ENCODE data around the gene IGF1R. TPM values are rescaled to one million over a fixed set of nuclear protein-coding genes. Genes with fewer than 3 reads are reported as not detected.
A peak's percentile ranks its signal among the peaks of the same experiment; 100 is the strongest.

Gene IGF1R
- total RNA-seq, 6 donors from 2014 or later, result 31.0 to 142 (median 63.8) TPM

- no peaks in the 10 kb centered on the region for H3K9me3 ChIP-seq
- H3K36me3 ChIP-seq, result no peaks in the 10 kb centered on the region
- no peak for ATAC-seq (ENCODE audit: low FRiP score in 2 of 2)
- H3K4me3 ChIP-seq, result no peak overlapping the region
- no peak for DNase-seq
- H3K27me3 ChIP-seq, result no peaks in the 10 kb centered on the region
- TF ChIP-seq POLR2AphosphoS5 (IDR thresholded peaks at IDR 0.05), result no peak
- no peak for TF ChIP-seq EP300 (IDR thresholded peaks at IDR 0.05)
- no peak for TF ChIP-seq POLR2A (IDR thresholded peaks at IDR 0.05)
- no peak for TF ChIP-seq CTCF (IDR thresholded peaks at IDR 0.05)
- peaks cover 35 to 58% (median 46%) of the 10 kb centered on the region in 4 donors for H3K4me1 ChIP-seq
- WGBS, 2 donors, result 82 to 86% methylated on average over 10 of the region's 10 CpGs
- H3K27ac ChIP-seq, result no peak overlapping the region
Observed at GRCh38 chr15:98795980-98796379, 147.6 kb downstream of the IGF1R start.

DNA sequence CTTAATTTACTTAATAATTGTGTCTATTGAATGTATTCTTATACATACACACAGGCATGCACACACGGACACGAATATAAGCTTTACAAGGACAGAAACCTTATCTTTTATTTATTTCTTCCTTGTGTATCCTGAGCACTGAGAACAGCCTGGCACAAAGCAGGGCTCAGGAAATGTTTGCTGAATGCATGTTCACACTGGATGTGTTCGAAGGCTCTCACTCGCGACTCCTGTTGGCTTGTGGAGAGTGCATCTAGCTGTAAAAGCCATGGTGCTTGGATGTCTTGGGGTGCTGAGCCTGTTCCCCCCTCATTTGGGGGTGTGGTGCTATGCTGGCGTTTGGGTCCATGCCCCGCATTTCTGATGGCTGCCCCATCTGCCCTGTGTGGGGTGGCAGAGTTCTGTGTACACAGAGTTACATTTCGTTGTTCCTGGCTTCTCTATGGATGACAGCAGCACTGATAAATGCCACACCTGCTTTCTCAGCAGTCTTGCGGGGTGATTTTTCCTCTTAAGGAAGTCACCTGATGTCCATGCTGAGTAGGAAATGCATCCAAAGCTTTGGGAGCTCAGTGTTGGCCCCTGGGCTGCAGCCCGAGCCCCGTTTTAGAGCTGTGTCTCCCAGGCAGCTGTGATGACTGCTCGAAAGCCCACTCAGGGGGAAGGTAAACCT is 148.5 kb downstream of the IGF1R start:
- Histone ChIP-seq H3K36me3 (no peaks in the 10 kb centered on the region), H3K9me3 (no peaks in the 10 kb centered on the region), H3K27me3 (no peaks in the 10 kb centered on the region), H3K4me3 (no peak overlapping the region), H3K4me1 (peaks cover 41 to 66% (median 52%) of the 10 kb centered on the region in 4 donors), H3K27ac (no peak overlapping the region)
- DNase-seq, result no peak
- no peak for ATAC-seq (ENCODE audit: low FRiP score in 2 of 2)
- TF ChIP-seq POLR2A (IDR thresholded peaks at IDR 0.05), result no peak
- TF ChIP-seq POLR2AphosphoS5 (IDR thresholded peaks at IDR 0.05), result no peak
- TF ChIP-seq CTCF (IDR thresholded peaks at IDR 0.05), result no peak
- TF ChIP-seq EP300 (IDR thresholded peaks at IDR 0.05), result no peak
- 74 to 76% methylated on average over 12 of the region's 12 CpGs for WGBS, 2 donors

- 83 to 86% methylated on average over 6 of the region's 6 CpGs for WGBS, 2 donors
- H3K4me1 ChIP-seq, result peaks cover 35 to 59% (median 47%) of the 10 kb centered on the region in 4 donors
Observed at GRCh38 chr15:98798375-98798893, 150.1 kb downstream of the IGF1R start.

DNA sequence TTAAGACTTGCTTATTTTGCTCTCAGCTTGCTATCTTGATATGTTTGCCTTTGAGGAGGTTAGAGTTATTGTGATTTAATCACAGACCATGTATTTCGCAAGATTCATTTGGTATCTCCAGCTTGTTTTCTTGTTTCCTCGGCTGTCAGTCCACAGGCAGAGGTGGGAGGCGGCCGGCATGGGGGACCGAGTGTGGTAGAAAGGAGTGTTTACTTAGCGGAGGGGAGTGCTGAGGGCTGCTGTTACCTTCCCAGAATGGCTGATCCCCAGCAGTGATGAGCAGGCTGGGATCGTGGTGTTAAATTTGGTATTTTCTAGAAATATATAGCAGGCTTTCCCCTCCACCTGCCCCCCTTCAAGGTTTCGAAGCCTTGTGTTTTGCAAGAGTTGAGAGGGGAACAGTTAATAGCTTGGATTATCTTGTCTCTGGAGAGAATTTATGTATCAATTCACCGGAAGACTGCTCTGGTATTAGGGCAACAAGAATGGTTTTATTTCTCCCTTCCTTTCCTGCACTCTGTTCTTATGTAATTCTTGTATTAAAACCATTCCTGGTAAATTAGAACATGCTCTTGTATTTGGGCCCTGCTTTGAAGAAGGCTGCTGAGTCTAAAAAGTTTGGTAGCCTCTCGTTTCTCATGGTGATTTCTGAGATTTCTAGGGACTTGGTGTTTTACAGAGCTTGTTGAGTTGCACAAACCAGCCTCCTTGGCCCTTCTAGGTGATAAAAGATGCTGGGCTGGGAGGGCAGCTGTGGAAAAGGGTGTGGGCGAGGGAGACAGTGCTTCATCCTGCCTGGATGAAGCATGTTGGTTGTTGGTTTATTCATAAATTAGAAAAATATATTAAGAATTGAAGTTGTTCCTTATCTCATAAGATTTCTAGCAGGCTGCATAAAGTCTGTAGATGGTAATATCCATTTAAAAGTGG is 151.4 kb downstream of the IGF1R start:
- DNase-seq, result no peak
- Histone ChIP-seq H3K36me3 (no peaks in the 10 kb centered on the region), H3K4me1 (peaks cover 34 to 59% (median 45%) of the 10 kb centered on the region in 4 donors), H3K27me3 (no peaks in the 10 kb centered on the region), H3K4me3 (no peak overlapping the region), H3K9me3 (no peaks in the 10 kb centered on the region), H3K27ac (peak overlapping the region; percentile 1 to 53 (median 24))
- TF ChIP-seq EP300 (IDR thresholded peaks at IDR 0.05), result no peak
- no peak for TF ChIP-seq CTCF (IDR thresholded peaks at IDR 0.05)
- no peak for TF ChIP-seq POLR2A (IDR thresholded peaks at IDR 0.05)
- TF ChIP-seq POLR2AphosphoS5 (IDR thresholded peaks at IDR 0.05), result no peak
- peak in 1 of 2 donors; percentile 32 for ATAC-seq (ENCODE audit: low FRiP score in 2 of 2)
- WGBS, 2 donors, result 34 to 37% methylated on average over 11 of the region's 11 CpGs

More at GRCh38 chr15:98798375-98798893, 150.1 kb downstream of the IGF1R start:
- no peak for TF ChIP-seq POLR2A (IDR thresholded peaks at IDR 0.05)
- no peak for TF ChIP-seq CTCF (IDR thresholded peaks at IDR 0.05)
- no peak for TF ChIP-seq EP300 (IDR thresholded peaks at IDR 0.05)
- TF ChIP-seq POLR2AphosphoS5 (IDR thresholded peaks at IDR 0.05), result no peak
- Histone ChIP-seq H3K36me3 (no peaks in the 10 kb centered on the region), H3K27me3 (no peaks in the 10 kb centered on the region), H3K4me3 (no peak overlapping the region), H3K9me3 (no peaks in the 10 kb centered on the region), H3K27ac (no peak overlapping the region)
- no peak for DNase-seq
- ATAC-seq (ENCODE audit: low FRiP score in 2 of 2), result no peak
